Measurements from ENCODE around the gene ATP1A3. TPM values are rescaled to one million over a fixed set of nuclear protein-coding genes. Genes with fewer than 3 reads are reported as not detected.
A peak's percentile ranks its signal among the peaks of the same experiment; 100 is the strongest.
"Not testable (repeated sequence)": the region's sequence is repeated elsewhere in the genome, so short reads cannot be mapped to it uniquely, and the experiment has no call there.

Gene ATP1A3
- polyA plus RNA-seq (2012; ENCODE audit: insufficient read depth, insufficient read length, low read depth), result 523 TPM

DNA sequence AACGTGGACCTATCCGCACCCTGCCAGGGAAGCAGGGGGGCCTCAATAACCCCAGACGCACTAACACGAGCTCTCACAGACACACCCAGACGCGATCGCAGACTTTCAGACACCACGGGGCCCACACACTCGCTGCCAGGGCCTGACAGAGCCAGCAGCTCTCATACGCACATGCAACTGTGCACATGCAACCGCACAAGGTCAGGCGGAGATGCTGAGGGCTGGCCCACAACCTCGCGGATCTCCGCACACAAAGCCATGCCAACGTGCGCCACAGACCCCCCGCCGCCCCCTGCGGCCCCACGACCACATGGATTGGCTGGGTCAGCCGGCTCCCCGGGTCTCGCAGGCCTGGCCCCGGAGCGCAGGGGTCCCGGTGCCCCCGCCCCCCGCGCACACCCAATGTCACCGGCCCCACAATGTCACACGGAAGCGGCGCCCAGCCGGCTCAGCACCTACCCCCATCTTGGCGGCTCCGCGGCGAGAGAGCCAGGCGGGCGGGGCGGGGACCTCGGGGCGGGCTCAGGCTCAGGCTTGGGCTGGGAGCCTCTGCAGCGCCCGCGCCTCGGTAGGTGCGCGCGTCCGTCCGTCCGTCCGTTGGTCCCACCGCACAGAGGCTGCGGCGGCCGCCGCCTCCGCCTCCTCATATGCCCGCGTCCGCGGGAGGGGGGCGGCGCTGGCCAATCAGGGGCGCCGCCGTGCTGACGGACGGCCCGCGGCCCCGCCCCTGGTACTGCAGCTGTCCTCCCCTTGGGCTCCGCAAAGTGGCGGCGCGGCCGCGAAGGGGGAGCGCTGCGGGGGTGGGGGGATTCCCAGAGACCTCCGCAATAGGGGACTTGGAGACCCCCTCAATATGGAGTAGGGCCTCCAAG, at the start of gene ATP1A3:
Gene ATP1A3, minus strand, starts transcription at position 619 of the 872 bp plus-strand sequence. Its CDS starts 154 bp downstream, at position 465.
- H3K27me3 ChIP-seq, result no peaks in the 10 kb centered on the region

DNA sequence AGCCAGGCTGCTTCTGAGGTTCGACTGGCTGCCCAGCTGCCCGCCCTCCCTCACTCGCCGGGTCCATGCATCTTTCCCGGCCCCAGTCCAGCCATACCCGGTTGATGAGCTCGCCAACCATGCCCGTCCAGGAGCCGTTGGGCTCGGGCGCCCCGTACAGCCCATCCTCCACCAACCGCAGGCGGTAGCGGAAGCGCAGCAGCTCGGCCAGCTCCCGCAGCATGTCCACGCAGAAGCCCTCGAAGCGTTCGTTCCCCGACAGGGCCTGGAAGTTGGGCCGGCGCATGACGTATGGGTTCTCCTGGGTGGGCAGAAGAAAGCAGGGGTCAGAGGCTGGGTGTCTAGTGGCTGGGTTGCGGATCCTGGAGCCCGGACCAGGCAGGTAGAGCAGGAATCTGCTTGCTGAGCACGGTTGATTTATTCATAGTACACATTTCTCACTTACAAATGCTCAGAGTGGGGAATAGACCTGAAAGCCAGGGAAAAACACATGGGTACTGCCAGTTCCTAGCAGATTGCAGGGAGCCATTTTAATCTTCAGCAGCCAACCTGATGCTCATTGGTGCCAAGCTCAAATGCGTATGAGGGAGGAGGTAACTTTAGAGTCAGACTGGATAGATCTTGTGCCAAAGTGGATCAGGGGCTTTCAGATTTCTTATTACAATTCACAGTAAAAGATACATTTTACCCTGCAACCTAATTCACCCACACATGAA, 48.6 kb upstream of the ATP1A3 start:
- no peak overlapping the region for H3K4me3 ChIP-seq (ENCODE audit: low read depth, low read length)
- peaks cover 16% of the 10 kb centered on the region; the same call in 1 of the 2 replicates for H3K4me1 ChIP-seq
- DNase-seq, result no peak
- H3K9me3 ChIP-seq, result no peaks in the 10 kb centered on the region
- H3K27me3 ChIP-seq, result no peaks in the 10 kb centered on the region
- TF ChIP-seq, protein P1, sequence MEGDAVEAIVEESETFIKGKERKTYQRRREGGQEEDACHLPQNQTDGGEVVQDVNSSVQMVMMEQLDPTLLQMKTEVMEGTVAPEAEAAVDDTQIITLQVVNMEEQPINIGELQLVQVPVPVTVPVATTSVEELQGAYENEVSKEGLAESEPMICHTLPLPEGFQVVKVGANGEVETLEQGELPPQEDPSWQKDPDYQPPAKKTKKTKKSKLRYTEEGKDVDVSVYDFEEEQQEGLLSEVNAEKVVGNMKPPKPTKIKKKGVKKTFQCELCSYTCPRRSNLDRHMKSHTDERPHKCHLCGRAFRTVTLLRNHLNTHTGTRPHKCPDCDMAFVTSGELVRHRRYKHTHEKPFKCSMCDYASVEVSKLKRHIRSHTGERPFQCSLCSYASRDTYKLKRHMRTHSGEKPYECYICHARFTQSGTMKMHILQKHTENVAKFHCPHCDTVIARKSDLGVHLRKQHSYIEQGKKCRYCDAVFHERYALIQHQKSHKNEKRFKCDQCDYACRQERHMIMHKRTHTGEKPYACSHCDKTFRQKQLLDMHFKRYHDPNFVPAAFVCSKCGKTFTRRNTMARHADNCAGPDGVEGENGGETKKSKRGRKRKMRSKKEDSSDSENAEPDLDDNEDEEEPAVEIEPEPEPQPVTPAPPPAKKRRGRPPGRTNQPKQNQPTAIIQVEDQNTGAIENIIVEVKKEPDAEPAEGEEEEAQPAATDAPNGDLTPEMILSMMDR (IDR thresholded peaks at IDR 0.05; ENCODE audit: low read depth, low read length), result no peak
- no peaks in the 10 kb centered on the region for H3K36me3 ChIP-seq

More for the DNA sequence above, at the start of gene ATP1A3:
- TF ChIP-seq, protein P1 (IDR thresholded peaks at IDR 0.05; ENCODE audit: low read depth, low read length), result no peak
- Histone ChIP-seq H3K4me1 (peaks cover 30% of the 10 kb centered on the region), H3K36me3 (peaks cover 20% of the 10 kb centered on the region), H3K9me3 (no peaks in the 10 kb centered on the region), H3K4me3 (ENCODE audit: low read depth, low read length) (peak within 1 kb of the TSS; percentile 93)
- DNase-seq, result peak; percentile 91

DNA sequence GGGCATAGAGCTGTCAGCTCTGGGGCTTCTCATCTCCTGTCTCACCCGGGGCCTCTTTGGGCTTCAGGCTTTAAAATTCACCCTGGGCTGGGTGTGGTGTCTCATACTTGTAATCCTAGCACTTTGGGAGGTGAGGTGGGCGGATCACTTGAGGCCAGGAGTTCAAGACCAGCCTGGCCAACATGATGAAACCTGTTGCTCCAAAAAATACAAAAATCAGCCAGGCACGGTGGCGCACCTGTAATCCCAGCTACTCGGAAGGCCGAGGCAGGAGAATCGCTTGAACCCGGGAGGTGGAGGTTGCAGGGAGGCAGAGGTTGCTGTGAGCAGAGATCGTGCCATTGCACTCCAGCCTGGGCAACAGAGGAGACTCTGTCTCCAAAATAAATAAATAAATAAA, 46.5 kb upstream of the ATP1A3 start:
- H3K4me3 ChIP-seq (ENCODE audit: low read depth, low read length); DNase-seq; H3K9me3 ChIP-seq; H3K36me3 ChIP-seq; H3K27me3 ChIP-seq: not testable (repeated sequence)
- H3K4me1 ChIP-seq, result peaks cover 16% of the 10 kb centered on the region; the same call in 1 of the 2 replicates

DNA sequence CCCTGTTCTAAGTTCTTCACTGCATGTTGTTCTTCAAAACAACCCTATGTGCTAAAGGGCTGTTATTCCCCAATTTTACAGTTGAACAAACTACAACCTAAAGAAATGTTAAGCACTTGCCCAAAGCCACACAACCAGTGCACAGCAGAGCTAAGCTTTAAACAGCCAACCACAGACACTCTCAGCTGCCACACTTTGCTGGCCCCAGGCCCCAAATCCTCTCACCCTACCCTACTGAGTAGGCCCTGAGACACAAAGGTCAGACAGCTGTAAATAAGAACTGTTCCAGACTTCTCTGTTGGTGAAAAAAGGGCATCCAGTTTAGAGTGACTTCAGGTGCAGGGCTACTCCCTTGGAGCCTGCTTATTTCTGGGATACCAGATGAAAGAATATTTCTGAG, 46.0 kb upstream of the ATP1A3 start:
- H3K9me3 ChIP-seq, result no peaks in the 10 kb centered on the region
- no peak for DNase-seq

DNA sequence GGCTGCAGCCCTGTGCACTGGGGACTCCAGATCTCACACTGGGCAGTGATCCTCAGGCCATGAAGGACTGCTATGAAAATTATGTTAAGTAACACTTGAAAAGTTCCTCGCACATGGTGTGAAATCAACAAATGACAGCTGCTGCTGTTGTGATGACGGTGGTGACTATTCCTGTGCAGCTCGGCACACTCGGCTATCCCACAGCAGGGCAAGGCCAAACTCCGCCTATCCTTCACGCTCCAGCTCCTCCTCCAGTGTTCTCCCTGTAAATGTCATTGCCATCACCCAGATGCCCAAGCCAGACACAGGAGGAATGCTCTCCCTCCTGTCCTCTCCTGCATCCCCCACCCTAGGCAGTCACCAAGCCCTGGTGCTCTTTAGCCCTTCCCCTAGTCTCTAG, 44.6 kb upstream of the ATP1A3 start:
- H3K9me3 ChIP-seq, result no peaks in the 10 kb centered on the region
- TF ChIP-seq, protein P1 (IDR thresholded peaks at IDR 0.05; ENCODE audit: low read depth, low read length), result no peak

More for the DNA sequence above, 46.0 kb upstream of the ATP1A3 start:
- H3K27me3 ChIP-seq, result no peaks in the 10 kb centered on the region
- H3K4me1 ChIP-seq, result peaks cover 16% of the 10 kb centered on the region
- TF ChIP-seq, protein P1 (IDR thresholded peaks at IDR 0.05; ENCODE audit: low read depth, low read length), result no peak
- no peaks in the 10 kb centered on the region for H3K36me3 ChIP-seq
- H3K4me3 ChIP-seq (ENCODE audit: low read depth, low read length), result no peak overlapping the region

DNA sequence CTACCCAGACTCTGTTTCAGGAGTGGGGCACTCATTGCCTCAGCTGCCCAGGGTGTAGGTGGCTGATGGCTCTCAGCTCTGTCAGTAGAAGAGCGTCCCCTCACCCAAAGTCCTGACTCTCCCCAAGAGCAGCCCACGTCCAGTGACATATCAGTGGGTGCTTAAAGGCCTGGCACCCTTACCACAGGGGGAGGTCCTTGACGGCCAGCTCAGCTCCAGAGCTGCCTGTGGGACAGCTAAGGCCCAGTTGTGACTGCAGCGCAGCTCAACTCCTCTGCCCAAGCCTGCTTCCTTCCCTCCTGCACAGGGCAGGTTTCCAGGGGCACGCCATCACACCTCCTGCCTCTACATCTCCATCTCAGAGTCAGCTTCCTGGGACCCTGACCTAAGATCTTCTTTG, 43.6 kb upstream of the ATP1A3 start:
- Histone ChIP-seq H3K4me3 (ENCODE audit: low read depth, low read length) (no peak overlapping the region), H3K9me3 (no peaks in the 10 kb centered on the region), H3K27me3 (no peaks in the 10 kb centered on the region), H3K4me1 (peaks cover 13% of the 10 kb centered on the region), H3K36me3 (no peaks in the 10 kb centered on the region)
- DNase-seq, result no peak
- TF ChIP-seq, protein P1 (IDR thresholded peaks at IDR 0.05; ENCODE audit: low read depth, low read length), result no peak

More for the DNA sequence above, 44.6 kb upstream of the ATP1A3 start:
- DNase-seq, result peak; percentile 82
- Histone ChIP-seq H3K36me3 (no peaks in the 10 kb centered on the region), H3K27me3 (no peaks in the 10 kb centered on the region), H3K4me1 (peaks cover 18% of the 10 kb centered on the region), H3K4me3 (ENCODE audit: low read depth, low read length) (no peak overlapping the region)

Measured in BE2C (cell line).